Osteoblast (primary cell): ENCODE results near the gene HNRNPH2. TPM values are rescaled to one million over a fixed set of nuclear protein-coding genes. Genes with fewer than 3 reads are reported as not detected.
A peak's percentile ranks its signal among the peaks of the same experiment; 100 is the strongest.

Experiments used
- DNase-seq: peaks from one replicate; pipeline ENCODE4 v3.0.0; 2011; ENCODE audit warnings: low spot score, mixed read lengths; ENCODE audit not compliant: insufficient read length; ENCODE audit errors: missing footprints
- H2AFZ ChIP-seq: 2 replicates; pipeline ENCODE4 v1.6.0; 2011; ENCODE audit warnings: mild to moderate bottlenecking, low read length
- H3K27ac ChIP-seq: 2 replicates; pipeline ENCODE4 v1.5.1; 2011; ENCODE audit warnings: mild to moderate bottlenecking, low read depth, low read length, moderate library complexity
- H3K27me3 ChIP-seq: 2 replicates; pipeline ENCODE4 v1.6.0; 2012; ENCODE audit warnings: mild to moderate bottlenecking, control low read depth, inconsistent platforms, low read length, moderate library complexity; ENCODE audit not compliant: insufficient read depth
- H3K36me3 ChIP-seq: 2 replicates; pipeline ENCODE4 v1.5.1; 2011; ENCODE audit warnings: mild to moderate bottlenecking, low read length, control low read depth, moderate library complexity; ENCODE audit not compliant: insufficient read depth
- H3K4me1 ChIP-seq: 2 replicates; pipeline ENCODE4 v1.5.1; 2011; ENCODE audit warnings: mild to moderate bottlenecking, low read length, control low read depth, moderate library complexity; ENCODE audit not compliant: insufficient read depth
- H3K4me2 ChIP-seq: 2 replicates; pipeline ENCODE4 v1.6.0; 2011; ENCODE audit warnings: mild to moderate bottlenecking, low read length; ENCODE audit not compliant: insufficient read depth
- H3K4me3 ChIP-seq: fragments of 200-600 bp; sonication (generic); 3 replicates; pipeline ENCODE4 v1.5.1; 2012; ENCODE audit warnings: mild to moderate bottlenecking, low read length, inconsistent platforms; ENCODE audit not compliant: insufficient read depth
- H3K79me2 ChIP-seq: 2 replicates; pipeline ENCODE4 v1.6.0; 2012; ENCODE audit warnings: mild to moderate bottlenecking, low read length, control low read depth, inconsistent platforms; ENCODE audit not compliant: insufficient read depth
- H3K9me3 ChIP-seq: 2 replicates; pipeline ENCODE4 v1.5.1; 2011; ENCODE audit warnings: low read depth, low read length, control low read depth
- H4K20me1 ChIP-seq: 2 replicates; pipeline ENCODE4 v1.6.0; 2012; ENCODE audit warnings: mild to moderate bottlenecking, low read length, control low read depth; ENCODE audit not compliant: insufficient read depth
- total RNA-seq: library from RNA; depleted of rRNA; stranded (reverse); fragments of >200 nt; gene quantifications from 2 replicates; pipeline ENCODE4 v1.2.3, GENCODE V29; 2012
- TF ChIP-seq, protein P1 (sequence below): IDR thresholded peaks from 2 replicates; pipeline ENCODE4 v1.5.1; 2011; ENCODE audit warnings: mild to moderate bottlenecking, low read depth, low read length, moderate library complexity; ENCODE audit errors: extremely low read depth

Gene HNRNPH2
- total RNA-seq, 1 donor = 70.2 TPM

- no peaks in the 10 kb centered on the region for H3K9me3 ChIP-seq
- no peak overlapping the region for H3K4me3 ChIP-seq
- peak overlapping the region; percentile 41 for H3K4me2 ChIP-seq
- H4K20me1 ChIP-seq = no peaks in the 10 kb centered on the region
- TF ChIP-seq, protein P1, sequence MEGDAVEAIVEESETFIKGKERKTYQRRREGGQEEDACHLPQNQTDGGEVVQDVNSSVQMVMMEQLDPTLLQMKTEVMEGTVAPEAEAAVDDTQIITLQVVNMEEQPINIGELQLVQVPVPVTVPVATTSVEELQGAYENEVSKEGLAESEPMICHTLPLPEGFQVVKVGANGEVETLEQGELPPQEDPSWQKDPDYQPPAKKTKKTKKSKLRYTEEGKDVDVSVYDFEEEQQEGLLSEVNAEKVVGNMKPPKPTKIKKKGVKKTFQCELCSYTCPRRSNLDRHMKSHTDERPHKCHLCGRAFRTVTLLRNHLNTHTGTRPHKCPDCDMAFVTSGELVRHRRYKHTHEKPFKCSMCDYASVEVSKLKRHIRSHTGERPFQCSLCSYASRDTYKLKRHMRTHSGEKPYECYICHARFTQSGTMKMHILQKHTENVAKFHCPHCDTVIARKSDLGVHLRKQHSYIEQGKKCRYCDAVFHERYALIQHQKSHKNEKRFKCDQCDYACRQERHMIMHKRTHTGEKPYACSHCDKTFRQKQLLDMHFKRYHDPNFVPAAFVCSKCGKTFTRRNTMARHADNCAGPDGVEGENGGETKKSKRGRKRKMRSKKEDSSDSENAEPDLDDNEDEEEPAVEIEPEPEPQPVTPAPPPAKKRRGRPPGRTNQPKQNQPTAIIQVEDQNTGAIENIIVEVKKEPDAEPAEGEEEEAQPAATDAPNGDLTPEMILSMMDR = no peak
- no peak overlapping the region for H2AFZ ChIP-seq
- peak overlapping the region; percentile 44 for H3K27ac ChIP-seq
- H3K36me3 ChIP-seq = peaks cover 8% of the 10 kb centered on the region
- no peaks in the 10 kb centered on the region for H3K79me2 ChIP-seq
- H3K27me3 ChIP-seq = no peaks in the 10 kb centered on the region
- peaks cover 14% of the 10 kb centered on the region for H3K4me1 ChIP-seq
- no peak for DNase-seq
Observed at GRCh38 chrX:101430457-101431078, 22.5 kb downstream of the HNRNPH2 start.

GRCh38 chrX:101442085-101442484, 34.1 kb downstream of the HNRNPH2 start:
- no peak overlapping the region for H3K4me2 ChIP-seq
- no peak for DNase-seq
- no peaks in the 10 kb centered on the region for H3K79me2 ChIP-seq
- no peaks in the 10 kb centered on the region for H3K4me1 ChIP-seq
- no peaks in the 10 kb centered on the region for H3K27me3 ChIP-seq
- H4K20me1 ChIP-seq = peaks cover 3% of the 10 kb centered on the region
- H3K27ac ChIP-seq = no peak overlapping the region
- no peaks in the 10 kb centered on the region for H3K36me3 ChIP-seq
- TF ChIP-seq, protein P1 = no peak
- H3K9me3 ChIP-seq = no peaks in the 10 kb centered on the region
- H2AFZ ChIP-seq = no peak overlapping the region
- no peak overlapping the region for H3K4me3 ChIP-seq

DNA sequence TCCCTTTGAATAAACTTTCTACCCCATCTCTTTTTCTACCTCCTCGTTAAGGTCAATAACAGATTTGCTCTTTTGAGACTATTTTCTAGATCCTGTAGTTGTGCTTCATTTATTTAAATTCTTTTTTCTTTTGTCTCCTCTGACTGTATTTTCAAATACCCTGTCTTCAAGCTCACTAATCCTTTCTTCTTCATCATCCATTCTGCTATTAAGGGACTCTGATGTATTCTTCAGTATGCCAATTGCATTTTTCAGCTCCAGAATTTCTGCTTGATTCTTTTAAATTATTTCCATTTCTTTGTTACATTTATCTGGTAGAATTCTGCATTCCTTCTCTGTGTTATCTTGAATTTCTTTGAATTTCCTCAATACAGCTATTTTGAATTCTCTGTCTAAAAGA, 41.3 kb downstream of the HNRNPH2 start:
- no peaks in the 10 kb centered on the region for H3K27me3 ChIP-seq
- peaks cover 2% of the 10 kb centered on the region for H3K4me1 ChIP-seq
- no peaks in the 10 kb centered on the region for H3K36me3 ChIP-seq

DNA sequence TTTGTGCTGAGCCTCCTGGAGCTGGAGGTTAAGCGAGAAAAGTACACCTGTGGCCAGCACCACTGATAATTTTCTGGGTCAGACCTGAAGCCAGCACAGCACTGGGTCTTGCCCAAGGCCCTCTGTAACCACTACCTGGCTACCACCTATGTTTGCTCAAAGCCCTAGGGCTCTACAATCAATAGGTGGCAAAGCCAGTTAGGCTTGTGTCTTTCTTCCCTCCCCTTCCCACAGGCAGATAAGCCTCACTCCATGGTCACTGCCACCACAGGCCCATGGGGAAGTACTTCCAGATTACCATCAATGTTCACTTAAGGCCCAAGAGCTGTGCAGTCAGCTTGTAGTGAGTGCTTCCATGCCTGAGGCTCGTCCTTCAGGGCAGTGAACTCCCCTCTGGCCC, 42.1 kb downstream of the HNRNPH2 start:
- H4K20me1 ChIP-seq = no peaks in the 10 kb centered on the region
- no peaks in the 10 kb centered on the region for H3K9me3 ChIP-seq
- H3K36me3 ChIP-seq = no peaks in the 10 kb centered on the region
- TF ChIP-seq, protein P1 = no peak
- H3K4me1 ChIP-seq = peaks cover 2% of the 10 kb centered on the region
- no peaks in the 10 kb centered on the region for H3K79me2 ChIP-seq
- H3K4me2 ChIP-seq = no peak overlapping the region
- DNase-seq = no peak
- no peak overlapping the region for H3K4me3 ChIP-seq
- H3K27me3 ChIP-seq = no peaks in the 10 kb centered on the region
- H2AFZ ChIP-seq = no peak overlapping the region
- no peak overlapping the region for H3K27ac ChIP-seq

More for the DNA sequence above, 41.3 kb downstream of the HNRNPH2 start:
- no peak overlapping the region for H3K27ac ChIP-seq
- no peaks in the 10 kb centered on the region for H4K20me1 ChIP-seq
- H3K4me3 ChIP-seq = no peak overlapping the region
- no peak overlapping the region for H2AFZ ChIP-seq
- H3K79me2 ChIP-seq = no peaks in the 10 kb centered on the region
- TF ChIP-seq, protein P1 = no peak
- DNase-seq = no peak
- H3K9me3 ChIP-seq = no peaks in the 10 kb centered on the region
- no peak overlapping the region for H3K4me2 ChIP-seq
